DND-41 (cell line): ENCODE measurements around the gene CUBN.

Source experiments
- ATAC-seq: fragments of 200-7000 bp; cut with Tn5 transposase; 3 replicates; pipeline ENCODE4 v1.9.1; 2021; ENCODE audit warnings: low read depth; ENCODE audit not compliant: insufficient read depth
- DNase-seq: peaks from one replicate; pipeline ENCODE4 v3.0.0-alpha.2; 2020
- H2AFZ ChIP-seq: 2 replicates; pipeline ENCODE4 v1.6.0; 2012; ENCODE audit warnings: low read depth, low read length
- H3K27ac ChIP-seq: 2 replicates; pipeline ENCODE4 v1.5.1; 2012; ENCODE audit warnings: low read length, inconsistent platforms
- H3K27me3 ChIP-seq: fragments of 200-600 bp; sonication (generic); 2 replicates; pipeline ENCODE4 v1.6.0; 2012; ENCODE audit warnings: low read length, mild to moderate bottlenecking, inconsistent platforms; ENCODE audit not compliant: insufficient read depth, poor library complexity
- H3K36me3 ChIP-seq: 2 replicates; pipeline ENCODE4 v1.5.1; 2012; ENCODE audit warnings: low read length, inconsistent platforms; ENCODE audit not compliant: insufficient read depth
- H3K4me1 ChIP-seq: 2 replicates; pipeline ENCODE4 v1.5.1; 2012; ENCODE audit warnings: mild to moderate bottlenecking, low read length; ENCODE audit not compliant: insufficient read depth
- H3K4me2 ChIP-seq: 2 replicates; pipeline ENCODE4 v1.6.0; 2012; ENCODE audit warnings: mild to moderate bottlenecking, moderate library complexity, low read length, inconsistent platforms; ENCODE audit not compliant: insufficient read depth
- H3K4me3 ChIP-seq, 2 experiments: fragments of 200-600 bp in 1 of 2; shearing (Covaris generic) in 1 of 2; 2 replicates each; pipeline ENCODE4 v1.5.1; 2012 to 2016; ENCODE audit warnings: inconsistent platforms in 2 of 2, low read length in 2 of 2, mild to moderate bottlenecking in 2 of 2, low read depth in 1 of 2, moderate library complexity in 1 of 2
- H3K79me2 ChIP-seq: 2 replicates; pipeline ENCODE4 v1.6.0; 2012; ENCODE audit warnings: low read length, inconsistent platforms; ENCODE audit not compliant: insufficient read depth
- H3K9ac ChIP-seq: 2 replicates; pipeline ENCODE4 v1.6.0; 2012; ENCODE audit warnings: low read depth, mild to moderate bottlenecking, inconsistent platforms, low read length, moderate library complexity
- H3K9me3 ChIP-seq: 2 replicates; pipeline ENCODE4 v1.5.1; 2012; ENCODE audit warnings: low read length, moderate library complexity, mild to moderate bottlenecking, inconsistent platforms; ENCODE audit not compliant: insufficient read depth, severe bottlenecking
- H4K20me1 ChIP-seq: 2 replicates; pipeline ENCODE4 v1.6.0; 2012; ENCODE audit warnings: low read length; ENCODE audit not compliant: insufficient read depth
- CTCF ChIP-seq: IDR thresholded peaks from 2 replicates; pipeline ENCODE4 v1.5.1; 2012; ENCODE audit warnings: borderline replicate concordance, low read length, moderate library complexity, mild to moderate bottlenecking; ENCODE audit not compliant: poor library complexity, severe bottlenecking; ENCODE audit errors: extremely low read depth
- EZH2 ChIP-seq: IDR thresholded peaks from 3 replicates; pipeline ENCODE4 v1.6.1; 2012; ENCODE audit warnings: borderline replicate concordance, low read depth, mild to moderate bottlenecking, moderate library complexity, low read length, inconsistent platforms; ENCODE audit not compliant: severe bottlenecking

CUBN gene

GRCh38 chr10:16845248-16845647 lies 284.4 kb downstream of the CUBN start:
- Histone ChIP-seq H4K20me1 (no peaks in the 10 kb centered on the region), H3K27ac (no peak overlapping the region)
- no peak for ATAC-seq

GRCh38 chr10:16843252-16843870 lies 286.2 kb downstream of the CUBN start:
- Histone ChIP-seq H4K20me1 (no peaks in the 10 kb centered on the region), H2AFZ (no peak overlapping the region), H3K4me2 (no peak overlapping the region), H3K27me3 (no peaks in the 10 kb centered on the region), H3K27ac (no peak overlapping the region), H3K36me3 (no peaks in the 10 kb centered on the region), H3K9me3 (no peaks in the 10 kb centered on the region), H3K4me3 (no peak overlapping the region), H3K4me1 (no peaks in the 10 kb centered on the region), H3K9ac (no peak overlapping the region), H3K79me2 (no peaks in the 10 kb centered on the region)
- DNase-seq (no peak), ATAC-seq (peak; percentile 79)
- TF ChIP-seq CTCF (peak; percentile 78), EZH2 (no peak)

More at GRCh38 chr10:16845248-16845647, 284.4 kb downstream of the CUBN start:
- Histone ChIP-seq H3K4me2 (no peak overlapping the region), H2AFZ (no peak overlapping the region), H3K36me3 (no peaks in the 10 kb centered on the region), H3K4me3 (no peak overlapping the region), H3K9ac (no peak overlapping the region), H3K27me3 (no peaks in the 10 kb centered on the region), H3K79me2 (no peaks in the 10 kb centered on the region), H3K4me1 (no peaks in the 10 kb centered on the region), H3K9me3 (no peaks in the 10 kb centered on the region)
- DNase-seq, result no peak
- no peak for TF ChIP-seq CTCF
- TF ChIP-seq EZH2, result no peak

GRCh38 chr10:16835228-16835627 lies 294.4 kb downstream of the CUBN start:
- Histone ChIP-seq H3K27me3 (no peaks in the 10 kb centered on the region), H3K27ac (no peak overlapping the region), H2AFZ (no peak overlapping the region), H3K4me1 (peaks cover 6% of the 10 kb centered on the region; the same call in 1 of the 2 replicates), H4K20me1 (no peaks in the 10 kb centered on the region), H3K4me3 (no peak overlapping the region), H3K9ac (no peak overlapping the region), H3K79me2 (no peaks in the 10 kb centered on the region), H3K4me2 (no peak overlapping the region), H3K36me3 (no peaks in the 10 kb centered on the region), H3K9me3 (no peaks in the 10 kb centered on the region)
- ATAC-seq (peak; percentile 89), DNase-seq (peak; percentile 30)
- TF ChIP-seq EZH2 (no peak), CTCF (no peak)
